Right cardiac atrium (tissue), 5 donors: ENCODE data around the gene TMEM40. TPM values are rescaled to one million over a fixed set of nuclear protein-coding genes. Genes with fewer than 3 reads are reported as not detected.
A peak's percentile ranks its signal among the peaks of the same experiment; 100 is the strongest.

Experiments used
- ATAC-seq, 2 donors: fragments of 200-7000 bp; cut with Tn5 transposase; one replicate each; pipeline versions ENCODE4 v1.8.0 to v1.9.1; 2020; ENCODE audit warnings: moderate library complexity in 2 of 2, mild to moderate bottlenecking in 1 of 2
- DNase-seq, 3 donors: peaks; one replicate each; pipeline ENCODE4 v3.0.0-alpha.2; 2020
- H3K27ac ChIP-seq: one replicate; pipeline ENCODE4 v1.5.1; 2013; ENCODE audit warnings: mild to moderate bottlenecking, low read length, control low read depth, moderate library complexity
- H3K27me3 ChIP-seq: one replicate; pipeline ENCODE4 v1.6.1; 2013; ENCODE audit not compliant: control insufficient read depth, insufficient read depth
- H3K4me1 ChIP-seq: one replicate; pipeline ENCODE4 v1.6.1; 2013; ENCODE audit warnings: low read length; ENCODE audit not compliant: control insufficient read depth, insufficient read depth
- H3K4me3 ChIP-seq: one replicate; pipeline ENCODE4 v1.5.1; 2013; ENCODE audit warnings: low read length, control low read depth
- H3K9me3 ChIP-seq: one replicate; pipeline ENCODE4 v1.6.1; 2013; ENCODE audit warnings: low read length; ENCODE audit not compliant: control insufficient read depth
- WGBS: extraction: QIAGEN DNeasy Blood & Tissue Kit; methylation state at CpG from one replicate; pipeline ENCODE4 v1.1.7; 2013; 5-methylcytosine and 5-hydroxymethylcytosine counted together
- intact Hi-C, 4 donors: fragments of 100-400 bp; cut with DNase I; formaldehyde crosslinking; loops; one replicate each; pipeline versions ENCODE4 v1.11.0 to v1.14.0; 2022 to 2023
- polyA plus RNA-seq: library from polyadenylated mRNA; stranded (reverse); fragments of 200-250 nt; gene quantifications from one replicate; pipeline ENCODE4 v1.2.3, GENCODE V29; 2013
- total RNA-seq, 4 donors: library from RNA; stranded (reverse); fragmentation: NEBNext Ultra II Directional; extraction: Animal tissue kit (Norgen Biotek cat#: 25700); gene quantifications; one replicate each; pipeline ENCODE4 v1.2.1, GENCODE V29; 2021
- donor health status: healthy with polysubstance abuse.
- donor health status: DM: no; HTN: yes; CAD: no.
- donor health status: DM: no; HTN: no; CAD: no.
- donor health status: DM: no; HTN: yes; CAD: no; lungs with severe emphysema.
- donor health status: DM: yes; HTN: yes; CAD: no.

Gene TMEM40
- total and polyA plus RNA-seq, 5 donors, result 3.3 to 5.2 (median 3.9) TPM

DNA sequence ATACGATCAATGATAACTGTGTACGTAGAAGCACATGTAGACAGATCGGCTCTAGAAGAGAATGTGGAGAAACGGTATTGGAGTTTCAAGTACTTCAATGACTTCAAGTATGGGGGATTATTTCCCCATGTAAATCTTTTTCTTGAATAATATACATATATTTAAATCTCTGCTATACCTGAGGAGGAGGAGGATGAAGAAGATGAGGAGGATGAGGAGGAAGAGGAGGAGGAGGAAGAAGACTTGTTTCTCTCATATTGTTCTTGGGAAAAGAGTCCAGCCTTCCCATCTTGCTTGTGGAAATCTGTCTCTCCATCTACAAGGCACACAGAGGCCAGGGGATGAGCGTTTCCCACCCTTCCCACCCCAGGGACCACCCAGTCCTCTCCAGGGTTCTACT is 10.6 kb downstream of the TMEM40 start:
- WGBS, result 90% methylated on average over 5 of the region's 5 CpGs
- Histone ChIP-seq H3K9me3 (no peaks in the 10 kb centered on the region), H3K27me3 (no peaks in the 10 kb centered on the region), H3K4me3 (no peak overlapping the region), H3K4me1 (peaks cover 5% of the 10 kb centered on the region), H3K27ac (no peak overlapping the region)
- DNase-seq (no peak), ATAC-seq (no peak)
- intact Hi-C loops, result no loop called here

DNA sequence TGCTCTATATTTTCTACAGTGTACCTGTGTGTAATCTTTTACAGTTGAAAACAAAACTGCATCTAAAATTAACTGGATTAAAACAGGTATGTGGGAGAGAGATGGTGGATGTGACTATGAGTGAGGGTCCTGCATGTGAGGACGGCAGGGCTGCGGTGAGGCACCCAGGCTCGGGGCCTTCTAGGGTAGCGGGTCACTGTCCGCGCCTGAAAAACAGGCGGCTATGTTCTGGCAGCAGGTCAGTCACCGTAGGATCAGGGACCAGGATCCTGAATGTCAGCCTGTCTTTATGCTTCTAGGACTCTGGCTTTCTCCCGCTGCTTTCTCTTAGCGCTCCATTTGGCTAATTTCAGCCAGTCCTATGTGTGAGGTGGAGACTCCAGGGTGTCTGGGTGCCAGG is 12.6 kb downstream of the TMEM40 start:
- no peaks in the 10 kb centered on the region for H3K9me3 ChIP-seq
- no peak for DNase-seq
- no peak overlapping the region for H3K4me3 ChIP-seq
- peak overlapping the region; percentile 40 for H3K27ac ChIP-seq
- peaks cover 5% of the 10 kb centered on the region for H3K4me1 ChIP-seq
- intact Hi-C loops, result no loop called here
- WGBS, result 70% methylated on average over 10 of the region's 10 CpGs
- ATAC-seq, result no peak
- H3K27me3 ChIP-seq, result no peaks in the 10 kb centered on the region

DNA sequence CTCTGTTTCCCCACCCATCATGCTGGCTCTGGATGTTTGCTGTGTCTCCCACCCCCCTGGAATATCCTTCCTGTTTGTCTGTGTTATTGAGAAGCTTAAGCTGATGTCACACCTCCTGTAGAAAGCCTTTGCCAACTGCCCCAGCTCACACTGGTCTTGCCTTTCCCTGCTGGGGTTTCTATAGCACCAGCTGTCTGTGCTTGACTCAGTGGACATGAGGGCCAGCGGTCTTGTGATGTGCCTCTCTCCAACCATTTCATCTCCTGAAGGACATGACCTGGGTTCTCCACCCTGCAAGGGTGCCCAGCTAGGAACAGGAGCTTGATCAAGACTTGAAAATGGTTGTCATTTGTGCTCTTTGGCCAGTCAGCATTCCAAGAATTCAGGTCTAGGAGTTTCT is 14.7 kb downstream of the TMEM40 start:
- peak overlapping the region; percentile 87 for H3K27ac ChIP-seq
- H3K27me3 ChIP-seq, result no peaks in the 10 kb centered on the region
- no peaks in the 10 kb centered on the region for H3K9me3 ChIP-seq
- intact Hi-C loops, result no loop called here
- 70% methylated on average over 1 of the region's 1 CpG for WGBS
- H3K4me3 ChIP-seq, result no peak overlapping the region
- DNase-seq, result no peak
- H3K4me1 ChIP-seq, result no peaks in the 10 kb centered on the region
- no peak for ATAC-seq

DNA sequence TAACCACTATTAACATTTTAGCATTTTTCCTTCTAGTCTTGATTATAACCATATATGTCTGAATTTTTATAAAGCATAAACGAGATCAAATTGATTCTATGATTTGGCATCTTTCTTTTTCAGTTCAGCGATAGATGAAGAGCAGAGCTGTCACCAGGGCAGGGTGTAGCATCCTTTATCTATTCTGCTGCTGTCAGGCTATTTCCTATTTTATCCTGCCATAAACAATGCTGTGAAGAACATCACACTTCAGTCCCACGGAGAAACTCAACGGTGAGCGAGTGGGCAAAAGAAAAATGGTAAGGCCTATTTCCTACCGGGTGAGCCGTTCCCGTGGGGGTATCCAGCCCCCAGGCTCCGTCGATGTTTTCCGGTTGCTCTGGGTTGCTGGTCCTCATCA is 15.5 kb downstream of the TMEM40 start:
- no peaks in the 10 kb centered on the region for H3K27me3 ChIP-seq
- peak overlapping the region; percentile 87 for H3K27ac ChIP-seq
- intact Hi-C loops, result no loop called here
- WGBS, result 35% methylated on average over 11 of the region's 11 CpGs
- H3K9me3 ChIP-seq, result no peaks in the 10 kb centered on the region
- ATAC-seq, result peak; percentile 64 to 65
- DNase-seq, result no peak
- no peaks in the 10 kb centered on the region for H3K4me1 ChIP-seq
- no peak overlapping the region for H3K4me3 ChIP-seq

DNA sequence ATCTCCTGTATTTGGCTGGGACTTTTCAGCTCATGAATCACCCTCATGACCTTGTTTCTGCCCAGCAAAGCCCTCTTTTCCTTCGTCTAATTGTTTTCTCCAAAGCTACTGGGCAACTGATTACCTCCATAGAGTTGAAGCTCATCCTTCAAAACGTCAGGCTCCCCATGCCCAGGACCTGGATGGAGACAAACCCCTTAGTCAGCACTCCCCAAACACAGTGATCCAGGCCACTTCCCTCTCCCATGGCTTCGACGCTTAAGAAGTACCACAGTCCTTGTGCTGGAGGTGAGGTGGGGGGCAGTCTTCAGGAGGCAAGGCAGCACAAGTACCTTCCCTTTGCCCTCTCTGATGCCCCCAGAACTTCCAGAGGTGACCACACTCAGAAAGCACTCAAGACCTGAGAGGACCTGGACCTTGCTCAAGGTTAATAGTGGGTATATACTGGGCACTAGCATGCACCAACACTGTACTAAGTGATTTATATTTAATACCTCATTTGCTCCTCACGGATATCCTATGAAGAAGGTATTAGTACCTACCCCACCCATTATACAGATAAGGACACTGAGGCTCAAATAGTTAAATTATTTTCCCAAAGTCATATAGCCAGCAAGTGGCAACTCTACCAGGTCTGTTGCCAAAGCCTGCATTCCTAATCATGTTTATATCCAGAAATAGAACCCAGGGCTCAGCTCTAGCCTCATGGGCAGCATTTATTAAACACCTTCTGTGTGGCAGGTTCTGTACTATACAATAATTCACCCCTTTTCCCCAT is 16.5 kb downstream of the TMEM40 start:
- intact Hi-C loops, result no loop called here
- H3K4me1 ChIP-seq, result no peaks in the 10 kb centered on the region
- 75% methylated on average over 5 of the region's 5 CpGs for WGBS

DNA sequence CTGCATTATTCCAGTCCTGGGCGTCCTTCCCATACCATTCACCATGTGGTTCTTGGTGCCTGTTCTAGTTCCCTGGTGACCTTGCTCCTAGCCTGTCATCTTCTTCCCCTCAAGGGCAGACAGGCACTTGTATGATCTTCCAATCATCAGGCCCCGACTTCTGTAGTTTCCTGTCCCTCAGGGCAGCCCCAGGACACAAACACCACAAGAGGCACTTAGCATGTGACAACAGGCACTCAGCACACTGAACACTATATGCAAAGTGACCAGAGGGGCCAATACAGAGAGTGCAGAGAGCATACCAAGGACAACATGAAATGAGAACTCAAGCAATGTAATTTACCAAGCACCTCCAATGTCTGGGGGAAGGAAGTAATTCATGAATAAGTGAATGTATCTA is 17.9 kb downstream of the TMEM40 start:
- 48% methylated on average over 2 of the region's 2 CpGs for WGBS
- DNase-seq (no peak), ATAC-seq (peak; percentile 63 to 81)
- Histone ChIP-seq H3K4me3 (no peak overlapping the region), H3K27ac (peak overlapping the region; percentile 69), H3K27me3 (no peaks in the 10 kb centered on the region), H3K4me1 (no peaks in the 10 kb centered on the region), H3K9me3 (no peaks in the 10 kb centered on the region)
- intact Hi-C loops, result no loop called here

More for the DNA sequence above, 16.5 kb downstream of the TMEM40 start:
- Histone ChIP-seq H3K4me3 (no peak overlapping the region), H3K9me3 (no peaks in the 10 kb centered on the region), H3K27me3 (no peaks in the 10 kb centered on the region), H3K27ac (no peak overlapping the region)
- DNase-seq (no peak), ATAC-seq (no peak)

DNA sequence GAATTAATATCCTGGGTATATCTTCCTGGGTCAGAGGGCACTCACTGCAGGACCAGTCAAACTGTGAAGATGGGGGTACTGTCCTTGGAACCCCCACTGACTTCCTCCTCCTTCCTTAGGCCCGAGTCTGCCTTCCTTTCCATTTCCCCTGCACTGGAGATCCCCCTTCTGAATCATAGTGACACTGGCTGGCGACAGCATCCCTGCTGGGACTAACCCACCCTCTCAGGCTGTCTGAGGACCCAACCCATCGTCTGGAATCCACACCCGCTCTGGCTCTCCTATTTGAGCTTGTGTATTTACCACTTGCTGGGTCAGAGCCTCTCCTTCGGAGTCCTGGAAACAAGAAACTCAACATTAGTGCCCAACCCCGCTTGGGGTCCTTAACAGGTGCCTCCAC is 21.2 kb downstream of the TMEM40 start:
- intact Hi-C loops, result no loop called here
- H3K4me3 ChIP-seq, result no peak overlapping the region
- H3K27me3 ChIP-seq, result no peaks in the 10 kb centered on the region
- ATAC-seq (no peak), DNase-seq (no peak)
- no peaks in the 10 kb centered on the region for H3K4me1 ChIP-seq
- 69% methylated on average over 6 of the region's 6 CpGs for WGBS
- H3K27ac ChIP-seq, result no peak overlapping the region
- no peaks in the 10 kb centered on the region for H3K9me3 ChIP-seq

DNA sequence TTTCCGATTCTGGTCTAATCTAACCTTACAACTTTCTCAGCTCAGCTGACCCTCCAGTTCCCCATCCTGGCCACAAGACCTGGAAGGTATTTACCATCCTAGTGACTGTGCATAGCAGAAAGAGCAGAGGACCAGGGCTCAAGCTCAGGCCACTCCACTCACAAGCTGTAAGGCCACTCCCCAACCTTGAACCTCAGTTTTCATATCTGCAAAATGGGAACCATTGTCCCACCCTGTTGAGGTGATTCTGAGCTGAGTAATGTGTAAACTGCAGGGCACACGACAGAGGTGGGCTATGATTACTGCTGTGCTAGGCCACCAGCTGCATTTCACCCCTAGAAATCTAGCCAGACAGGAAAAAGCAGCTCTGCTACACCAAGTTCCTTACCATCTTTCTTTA is 21.7 kb downstream of the TMEM40 start:
- intact Hi-C loops, result no loop called here
- WGBS, result 77% methylated on average over 2 of the region's 2 CpGs
- H3K4me3 ChIP-seq, result no peak overlapping the region
- DNase-seq (no peak), ATAC-seq (no peak)
- H3K27me3 ChIP-seq, result no peaks in the 10 kb centered on the region
- no peak overlapping the region for H3K27ac ChIP-seq
- no peaks in the 10 kb centered on the region for H3K4me1 ChIP-seq
- H3K9me3 ChIP-seq, result no peaks in the 10 kb centered on the region

DNA sequence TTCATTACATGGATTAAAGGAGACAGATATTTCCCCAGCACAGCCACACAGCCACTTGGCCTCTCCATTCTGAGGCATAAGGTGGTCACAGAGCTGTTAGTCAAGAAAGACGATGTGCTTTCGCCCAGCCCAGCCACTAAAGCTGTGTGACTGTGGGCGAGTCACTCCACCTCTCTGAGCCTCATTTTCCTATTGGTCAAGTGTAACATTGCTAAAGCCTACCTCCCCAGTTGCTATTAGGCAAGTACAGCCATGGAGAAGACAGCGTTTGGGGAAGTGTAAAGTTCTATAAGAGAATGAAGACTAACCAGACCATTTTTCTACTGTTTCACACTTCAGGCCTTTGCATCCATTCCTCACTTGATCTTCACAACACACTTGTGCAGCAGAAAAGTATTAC is 24.1 kb downstream of the TMEM40 start:
- H3K4me1 ChIP-seq, result no peaks in the 10 kb centered on the region
- WGBS, result 88% methylated on average over 4 of the region's 4 CpGs
- H3K9me3 ChIP-seq, result no peaks in the 10 kb centered on the region
- no peak overlapping the region for H3K4me3 ChIP-seq
- no peak for DNase-seq
- ATAC-seq, result no peak
- no peaks in the 10 kb centered on the region for H3K27me3 ChIP-seq
- intact Hi-C loops, result no loop called here
- no peak overlapping the region for H3K27ac ChIP-seq

DNA sequence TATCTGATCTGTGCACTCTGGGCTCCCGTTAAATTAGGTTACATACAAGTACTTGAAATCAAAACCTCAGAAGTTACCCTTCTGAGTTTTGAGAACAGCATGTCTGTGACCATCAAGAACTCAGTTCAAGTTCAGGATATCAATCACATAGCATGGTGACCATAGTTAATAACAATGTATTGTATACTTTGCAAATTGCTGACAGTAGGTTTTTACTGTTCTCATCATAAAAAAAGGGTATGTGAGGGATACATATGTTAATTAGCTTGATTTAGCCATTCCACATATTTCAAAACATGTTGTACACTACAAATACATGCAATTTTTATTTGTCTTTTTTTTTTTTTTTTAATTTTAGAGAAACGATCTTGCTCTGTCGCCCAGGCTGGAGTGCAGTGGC is 25.5 kb downstream of the TMEM40 start:
- intact Hi-C loops, result no loop called here
- ATAC-seq, result no peak
- no peak overlapping the region for H3K4me3 ChIP-seq
- no peaks in the 10 kb centered on the region for H3K9me3 ChIP-seq
- 78% methylated on average over 3 of the region's 3 CpGs for WGBS
- no peaks in the 10 kb centered on the region for H3K27me3 ChIP-seq
- H3K4me1 ChIP-seq, result peaks cover 2% of the 10 kb centered on the region
- DNase-seq, result no peak
- H3K27ac ChIP-seq, result no peak overlapping the region

DNA sequence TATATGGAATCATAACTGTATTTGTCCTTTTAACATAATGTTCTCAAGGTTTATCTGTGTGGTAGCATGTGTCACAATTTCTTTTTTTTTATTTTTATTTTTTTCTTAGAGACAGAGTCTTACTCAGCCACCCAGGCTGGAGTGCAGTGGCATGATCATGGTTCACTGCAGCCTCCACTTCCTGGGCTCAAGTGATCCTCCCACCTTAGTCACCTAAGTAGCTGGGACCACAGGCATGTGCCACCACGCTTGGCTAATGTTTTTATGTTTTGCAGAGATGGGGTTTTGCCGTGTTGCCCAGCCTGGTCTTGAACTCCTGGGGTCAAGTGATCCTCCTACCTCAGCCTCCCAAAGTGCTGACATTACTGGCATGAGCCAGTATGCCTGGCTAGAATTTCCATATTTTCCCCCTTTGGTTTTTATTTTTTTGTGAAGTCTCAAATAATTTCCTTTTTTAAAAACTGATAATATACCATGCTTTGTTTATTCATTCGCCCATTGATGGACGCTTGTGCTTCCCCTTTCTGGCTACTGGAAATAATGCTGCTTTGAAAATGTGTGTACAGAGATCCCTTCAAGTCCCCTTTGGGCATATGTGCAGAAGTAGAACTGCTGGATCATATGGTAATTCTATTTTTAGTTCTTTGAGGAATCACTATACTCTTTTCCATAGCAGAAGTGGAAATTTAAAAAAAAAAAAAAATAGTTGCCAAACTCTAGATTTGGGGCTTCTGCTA is 28.4 kb downstream of the TMEM40 start:
- Histone ChIP-seq H3K4me1 (peaks cover 5% of the 10 kb centered on the region), H3K9me3 (no peaks in the 10 kb centered on the region), H3K27ac (peak overlapping the region; percentile 52), H3K4me3 (no peak overlapping the region), H3K27me3 (no peaks in the 10 kb centered on the region)
- 71% methylated on average over 4 of the region's 4 CpGs for WGBS
- DNase-seq, result no peak
- ATAC-seq, result no peak
- intact Hi-C loops, result no loop called here
